MG63 (cell line): ENCODE results near the gene U2SURP. TPM values are rescaled to one million over a fixed set of nuclear protein-coding genes. Genes with fewer than 3 reads are reported as not detected.

ENCODE experiments used
- DNase-seq: peaks from one replicate; pipeline ENCODE4 v3.0.0-alpha.2; 2020
- H3K27me3 ChIP-seq: fragments of 250-450 bp; sonication (Bioruptor Pico); 2 replicates; pipeline ENCODE4 v1.5.1; 2020; ENCODE audit warnings: mild to moderate bottlenecking, moderate library complexity
- H3K36me3 ChIP-seq: fragments of 250-450 bp; sonication (Bioruptor Pico); 2 replicates; pipeline ENCODE4 v1.5.1; 2020; ENCODE audit warnings: mild to moderate bottlenecking, moderate library complexity
- H3K4me3 ChIP-seq: fragments of 250-450 bp; sonication (Bioruptor Pico); 2 replicates; pipeline ENCODE4 v1.5.1; 2020; ENCODE audit warnings: mild to moderate bottlenecking, moderate library complexity
- H3K9me3 ChIP-seq: fragments of 250-450 bp; sonication (Bioruptor Pico); 2 replicates; pipeline ENCODE4 v1.5.1; 2020; ENCODE audit warnings: mild to moderate bottlenecking, moderate library complexity
- total RNA-seq: library from RNA; depleted of rRNA; stranded (reverse); fragments of >200 nt; shearing (Covaris generic); gene quantifications from 2 replicates; pipeline ENCODE4 v1.2.3, GENCODE V29; 2014; ENCODE audit warnings: low replicate concordance; rRNA removed

The U2SURP gene
- total RNA-seq: 65.3 and 141 TPM in 2 replicates

- peaks cover 6% of the 10 kb centered on the region; the same call in 1 of the 2 replicates for H3K36me3 ChIP-seq
- no peaks in the 10 kb centered on the region for H3K9me3 ChIP-seq
- H3K4me3 ChIP-seq: peak within 1 kb of the TSS; percentile 82
- peak; percentile 99 for DNase-seq
- H3K27me3 ChIP-seq: no peaks in the 10 kb centered on the region
Observed at GRCh38 chr3:143001369-143002082, at the start of gene U2SURP. Gene U2SURP, plus strand, starts transcription at chr3:143001570. Its CDS starts 59 bp downstream, at chr3:143001629.

DNA sequence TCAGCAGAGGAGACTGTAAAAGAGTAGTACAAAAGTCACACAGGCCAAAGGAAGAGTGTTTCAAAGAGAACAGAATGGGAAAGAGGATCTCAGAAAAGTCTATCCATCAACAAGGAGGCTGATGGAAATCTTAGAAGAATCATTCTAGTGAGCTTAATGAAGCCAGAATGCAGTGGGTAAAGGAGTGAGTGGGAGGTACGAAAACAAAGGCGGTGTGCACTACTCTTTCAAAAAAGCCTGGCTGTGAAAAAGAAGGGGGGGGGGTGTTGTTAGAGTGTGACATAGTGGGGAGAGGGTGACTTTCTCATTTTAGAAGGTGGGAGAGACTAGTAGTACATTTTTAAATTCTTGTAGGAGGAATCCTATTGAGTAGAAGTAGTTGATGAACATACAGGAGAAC is 49.6 kb upstream of the U2SURP start:
- Histone ChIP-seq H3K9me3 (no peaks in the 10 kb centered on the region), H3K4me3 (no peak overlapping the region), H3K36me3 (no peaks in the 10 kb centered on the region), H3K27me3 (no peaks in the 10 kb centered on the region)
- no peak for DNase-seq

DNA sequence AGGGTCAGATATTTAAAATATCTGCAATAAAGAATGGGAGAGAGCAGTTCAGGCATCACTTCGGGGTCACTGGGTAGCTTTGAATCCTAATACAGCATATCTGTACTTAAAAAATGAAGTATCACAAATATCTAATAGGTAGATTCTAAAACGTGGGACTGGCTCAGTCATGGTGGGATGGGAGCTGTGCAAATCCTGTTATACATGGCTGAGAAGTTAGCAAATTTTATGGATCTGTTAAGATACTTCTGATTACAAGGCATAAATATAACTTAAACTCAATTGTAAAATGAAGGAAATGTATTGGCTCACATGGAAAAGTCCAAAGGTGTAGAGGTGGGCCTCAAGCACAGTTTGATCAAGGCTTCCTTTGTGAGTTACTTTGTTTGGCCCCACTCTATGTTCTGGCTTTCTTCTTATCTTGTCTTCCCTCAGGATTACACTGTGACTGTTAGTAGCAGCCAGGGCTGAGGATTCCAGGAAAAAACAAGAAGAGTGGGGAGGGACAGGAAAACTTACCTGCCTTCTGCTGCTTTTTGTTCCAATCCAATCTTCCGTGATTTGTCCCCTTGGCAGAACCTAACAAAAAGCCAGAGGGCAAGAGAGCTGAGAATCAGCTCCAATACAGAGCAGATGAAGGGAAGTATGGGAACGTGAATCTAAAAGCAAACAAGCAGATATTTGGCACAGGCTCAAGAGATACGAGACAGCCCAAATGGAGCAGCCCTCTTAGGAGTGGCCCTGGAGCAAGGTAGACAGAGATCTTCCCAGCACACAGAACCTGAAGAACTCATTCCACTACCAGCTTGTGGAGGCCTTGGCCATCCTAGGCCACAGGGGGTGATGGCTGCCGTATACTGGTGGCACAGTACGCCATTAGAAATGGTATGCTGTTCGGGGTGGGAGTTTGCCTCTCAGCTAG is 48.8 kb upstream of the U2SURP start:
- Histone ChIP-seq H3K27me3 (no peaks in the 10 kb centered on the region), H3K36me3 (no peaks in the 10 kb centered on the region), H3K4me3 (no peak overlapping the region), H3K9me3 (no peaks in the 10 kb centered on the region)
- no peak for DNase-seq

DNA sequence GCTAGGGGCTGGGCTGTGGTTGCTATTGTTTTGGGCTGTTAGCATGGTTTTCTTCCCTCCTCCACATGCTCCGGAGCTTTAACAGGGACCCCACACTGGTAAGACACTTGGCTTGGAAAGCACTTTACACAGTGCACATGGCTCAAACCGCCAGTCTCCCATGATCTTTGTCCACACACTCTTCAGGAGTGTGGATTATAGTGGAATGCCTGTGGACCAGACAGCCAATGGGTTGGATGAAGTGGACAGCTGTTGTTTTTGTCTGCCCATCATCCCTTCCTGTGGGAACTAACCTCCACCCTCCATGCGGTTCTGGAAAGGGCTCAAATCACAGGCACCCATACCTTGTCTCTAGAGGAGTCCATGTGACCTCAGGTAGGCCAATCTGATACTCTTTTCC is 47.9 kb upstream of the U2SURP start:
- Histone ChIP-seq H3K36me3 (no peaks in the 10 kb centered on the region), H3K27me3 (no peaks in the 10 kb centered on the region), H3K4me3 (no peak overlapping the region), H3K9me3 (no peaks in the 10 kb centered on the region)
- no peak for DNase-seq

GRCh38 chr3:142958707-142959106 is 42.7 kb upstream of the U2SURP start:
- H3K9me3 ChIP-seq: no peaks in the 10 kb centered on the region
- H3K36me3 ChIP-seq: no peaks in the 10 kb centered on the region
- no peaks in the 10 kb centered on the region for H3K27me3 ChIP-seq
- no peak overlapping the region for H3K4me3 ChIP-seq
- peak; percentile 89 for DNase-seq

- Histone ChIP-seq H3K27me3 (no peaks in the 10 kb centered on the region), H3K4me3 (no peak overlapping the region), H3K36me3 (no peaks in the 10 kb centered on the region), H3K9me3 (no peaks in the 10 kb centered on the region)
- no peak for DNase-seq
Observed at GRCh38 chr3:142960322-142960850, 41.0 kb upstream of the U2SURP start.

DNA sequence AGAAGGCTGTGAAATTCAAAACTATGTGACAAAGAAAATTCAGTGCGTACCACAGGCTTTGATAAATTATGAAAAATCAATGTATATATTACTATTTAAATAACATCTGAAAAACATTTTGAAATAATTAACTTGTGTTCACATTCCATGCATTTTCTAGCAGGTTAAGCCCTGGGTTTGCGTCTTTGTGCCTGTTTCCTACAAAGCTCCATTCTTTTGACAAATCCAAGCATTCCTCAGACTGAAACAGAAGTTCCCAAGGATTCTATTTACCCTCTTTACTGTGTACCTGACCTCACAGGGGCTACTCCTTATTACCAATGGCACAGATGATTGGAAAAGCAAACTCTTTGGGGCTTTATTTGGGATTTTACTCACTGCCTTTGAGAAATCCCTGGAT is 39.8 kb upstream of the U2SURP start:
- no peaks in the 10 kb centered on the region for H3K27me3 ChIP-seq
- no peak for DNase-seq
- H3K4me3 ChIP-seq: no peak overlapping the region
- no peaks in the 10 kb centered on the region for H3K36me3 ChIP-seq
- H3K9me3 ChIP-seq: no peaks in the 10 kb centered on the region

- no peak overlapping the region for H3K4me3 ChIP-seq
- DNase-seq: no peak
- H3K27me3 ChIP-seq: no peaks in the 10 kb centered on the region
- H3K36me3 ChIP-seq: no peaks in the 10 kb centered on the region
- no peaks in the 10 kb centered on the region for H3K9me3 ChIP-seq
Observed at GRCh38 chr3:142962175-142962519, 39.2 kb upstream of the U2SURP start.

DNA sequence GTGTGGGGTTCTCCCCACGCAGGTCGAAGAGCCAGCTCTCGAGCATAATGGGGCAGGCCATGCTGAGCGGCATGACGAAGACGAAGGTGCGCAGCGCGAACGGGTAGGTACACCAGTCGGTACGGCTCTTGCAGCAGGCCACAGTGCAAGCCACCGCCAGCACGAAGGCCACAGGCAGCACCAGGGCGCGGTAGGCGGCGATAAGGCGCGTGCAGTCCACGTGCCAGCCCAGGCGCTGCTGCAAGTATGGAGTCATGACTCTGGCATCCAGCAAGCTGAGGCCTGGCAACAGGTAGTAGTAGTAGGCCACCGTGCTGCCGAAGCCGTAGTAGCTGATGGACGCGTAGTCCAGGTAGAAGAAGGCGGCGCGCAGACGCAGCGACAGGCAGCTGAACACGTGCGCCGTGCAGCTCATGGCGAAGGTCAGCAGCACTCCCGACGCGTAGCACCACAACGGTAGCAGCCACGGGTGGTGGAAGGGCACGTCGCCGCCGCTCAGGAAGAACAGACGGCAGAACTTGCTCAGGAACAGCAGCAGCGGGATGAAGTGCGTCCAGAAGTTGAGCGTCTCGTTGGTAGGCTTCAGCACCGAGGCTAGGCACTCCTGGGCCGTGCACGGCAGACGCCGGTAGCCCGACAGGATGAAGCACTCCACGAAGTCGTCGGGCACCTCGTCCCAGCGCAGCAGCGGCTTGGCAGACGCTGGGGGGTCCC is 38.7 kb upstream of the U2SURP start:
- no peak for DNase-seq
- no peaks in the 10 kb centered on the region for H3K27me3 ChIP-seq
- no peaks in the 10 kb centered on the region for H3K36me3 ChIP-seq
- H3K4me3 ChIP-seq: peak overlapping the region; percentile 68
- H3K9me3 ChIP-seq: no peaks in the 10 kb centered on the region

DNA sequence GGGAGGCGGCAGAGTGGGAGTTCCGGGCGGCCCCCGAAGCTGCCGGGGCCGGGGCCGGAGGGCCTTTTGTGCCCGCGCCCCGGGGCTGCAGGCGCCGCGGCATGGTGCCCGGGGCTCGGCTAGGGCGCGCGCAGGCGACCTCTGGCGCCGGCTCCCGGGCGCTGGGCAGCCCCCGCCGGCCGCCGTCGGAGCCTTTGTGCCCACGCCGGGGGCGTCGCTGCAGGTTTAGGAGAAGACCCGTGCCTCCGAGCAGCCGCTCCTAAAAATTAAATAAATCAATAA is 38.2 kb upstream of the U2SURP start:
- no peak for DNase-seq
- no peaks in the 10 kb centered on the region for H3K36me3 ChIP-seq
- peak overlapping the region; percentile 68 for H3K4me3 ChIP-seq
- no peaks in the 10 kb centered on the region for H3K9me3 ChIP-seq
- no peaks in the 10 kb centered on the region for H3K27me3 ChIP-seq

DNA sequence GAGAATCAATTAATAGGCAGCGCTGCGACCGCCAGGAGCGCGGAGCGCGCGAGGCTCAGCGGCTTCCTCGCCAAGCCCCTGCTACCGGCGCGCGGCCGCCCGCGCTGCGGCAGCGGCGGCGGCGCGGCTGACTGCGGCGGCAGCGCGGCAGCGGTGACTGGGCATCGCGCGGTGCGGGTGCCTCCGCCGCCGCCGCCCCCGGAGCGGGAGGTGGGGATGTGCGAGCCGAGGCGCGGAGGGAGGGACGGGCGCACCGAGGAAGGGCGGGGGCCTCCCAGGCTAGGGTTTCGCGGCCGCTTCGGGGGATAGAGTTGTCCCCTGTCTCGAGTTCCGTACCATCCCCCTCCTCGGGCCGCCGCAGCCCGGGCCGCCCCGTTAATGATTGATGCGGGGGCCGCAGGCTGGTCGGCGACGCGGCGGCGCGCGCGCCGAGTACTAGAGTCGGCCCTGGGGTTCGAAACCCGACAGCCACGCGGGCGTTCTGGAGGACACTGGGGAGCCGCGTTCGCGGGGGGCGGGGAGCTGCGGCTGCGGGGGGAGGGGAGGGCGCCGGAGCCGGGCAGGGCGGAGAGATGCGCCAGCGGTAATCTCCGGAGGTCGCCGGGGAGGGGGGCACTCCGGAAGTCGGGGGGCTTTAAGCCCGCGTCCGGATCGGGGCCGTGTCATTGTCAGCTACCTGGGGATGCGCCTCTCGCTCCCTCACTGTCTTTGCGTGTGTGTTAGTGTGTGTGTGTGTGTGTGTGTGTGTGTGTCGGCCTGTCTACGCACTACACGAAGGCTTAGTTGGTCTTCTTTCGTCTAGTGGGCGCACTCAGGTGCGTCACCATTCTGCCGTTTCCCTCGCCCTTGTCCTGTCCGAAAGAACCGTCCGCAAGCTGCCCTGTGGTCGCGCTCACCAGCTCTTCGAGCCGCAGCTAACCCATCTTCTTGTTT is 37.6 kb upstream of the U2SURP start, which contains the start of gene PAQR9:
Gene PAQR9, minus strand, starts transcription at position 159 of the 933 bp plus-strand sequence. CDS start 338 bp downstream, outside the sequence.
- DNase-seq: peak; percentile 64

DNA sequence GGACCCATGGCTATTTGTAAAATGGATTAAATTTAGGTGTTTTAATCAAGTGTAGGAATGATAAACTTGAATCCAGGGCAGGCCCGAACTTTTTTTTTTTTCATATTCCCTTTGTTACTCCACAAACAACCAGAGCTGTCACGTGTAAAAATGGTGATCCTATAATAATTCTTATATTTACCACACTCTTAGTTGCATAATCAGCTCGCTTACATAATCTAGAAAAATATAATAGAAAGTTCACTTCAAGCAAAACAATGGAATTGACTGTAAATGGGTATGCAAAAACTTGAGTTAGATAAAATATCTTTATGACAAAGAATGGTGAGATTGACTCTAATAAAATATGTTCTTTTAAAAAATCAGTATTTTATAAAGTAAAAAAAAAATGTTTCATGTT is 35.8 kb upstream of the U2SURP start:
- H3K36me3 ChIP-seq: no peaks in the 10 kb centered on the region
- no peaks in the 10 kb centered on the region for H3K27me3 ChIP-seq
- no peak for DNase-seq
- H3K9me3 ChIP-seq: no peaks in the 10 kb centered on the region
- H3K4me3 ChIP-seq: no peak overlapping the region

More for the DNA sequence above, 37.6 kb upstream of the U2SURP start, which contains the start of gene PAQR9:
- H3K36me3 ChIP-seq: no peaks in the 10 kb centered on the region
- H3K4me3 ChIP-seq: peak within 1 kb of the TSS; percentile 68
- no peaks in the 10 kb centered on the region for H3K9me3 ChIP-seq
- H3K27me3 ChIP-seq: no peaks in the 10 kb centered on the region

GRCh38 chr3:142966808-142967207 is 34.6 kb upstream of the U2SURP start:
- Histone ChIP-seq H3K9me3 (no peaks in the 10 kb centered on the region), H3K4me3 (no peak overlapping the region), H3K36me3 (no peaks in the 10 kb centered on the region), H3K27me3 (no peaks in the 10 kb centered on the region)
- DNase-seq: no peak

GRCh38 chr3:142968319-142969025 is 32.9 kb upstream of the U2SURP start:
- Histone ChIP-seq H3K27me3 (no peaks in the 10 kb centered on the region), H3K9me3 (no peaks in the 10 kb centered on the region), H3K4me3 (no peak overlapping the region), H3K36me3 (no peaks in the 10 kb centered on the region)
- DNase-seq: no peak

GRCh38 chr3:142971431-142971830 is 29.9 kb upstream of the U2SURP start:
- no peaks in the 10 kb centered on the region for H3K36me3 ChIP-seq
- DNase-seq: no peak
- H3K9me3 ChIP-seq: no peaks in the 10 kb centered on the region
- no peak overlapping the region for H3K4me3 ChIP-seq
- H3K27me3 ChIP-seq: no peaks in the 10 kb centered on the region
